A673 (cell line): ENCODE results near the gene ODF2L. TPM values are rescaled to one million over a fixed set of nuclear protein-coding genes. Genes with fewer than 3 reads are reported as not detected.

Experiments used
- BruUV-seq: library from RNA; stranded (reverse); fragments of 400-500 nt; replicated peaks from 2 replicates; lab custom pipeline; 2021; lab: Mats Ljungman, UMichigan
- CTCF ChIA-PET: fragments of 300-600 bp; sonication (Branson Sonifier 250); formaldehyde crosslinking; loops from one replicate; lab custom pipeline; 2022; ENCODE audit warnings: antibody characterized with exemption; lab: Charles Lee
- POLR2A ChIA-PET: fragments of 300-600 bp; sonication (Branson Sonifier 250); formaldehyde crosslinking; loops from one replicate; lab custom pipeline; 2022; ENCODE audit warnings: antibody characterized with exemption; ENCODE audit not compliant: low non-redundant PET; lab: Charles Lee
- DNase-seq: peaks from one replicate; pipeline ENCODE4 v3.0.0-alpha.2; 2015; ENCODE audit warnings: low spot score
- H3K27ac ChIP-seq: fragments of 200-600 bp; sonication (generic); 2 replicates; pipeline ENCODE4 v1.5.1; 2016; ENCODE audit warnings: mixed run types, low read depth, mild to moderate bottlenecking, mixed read lengths, antibody characterized with exemption, low read length; ENCODE audit not compliant: poor library complexity, severe bottlenecking
- H3K27me3 ChIP-seq: fragments of 200-600 bp; sonication (generic); replicated peaks from 2 replicates; pipeline ENCODE4 v1.6.1; 2017; ENCODE audit warnings: mixed run types, low read depth, mild to moderate bottlenecking, mixed read lengths, antibody characterized with exemption, low read length; ENCODE audit not compliant: insufficient read depth, poor library complexity
- H3K36me3 ChIP-seq: fragments of 200-600 bp; sonication (generic); 2 replicates; pipeline ENCODE4 v1.6.1; 2016; ENCODE audit warnings: mixed run types, mild to moderate bottlenecking, mixed read lengths, antibody characterized with exemption, low read length; ENCODE audit not compliant: insufficient read depth, poor library complexity, severe bottlenecking
- H3K4me1 ChIP-seq: fragments of 200-600 bp; sonication (generic); 2 replicates; pipeline ENCODE4 v1.6.1; 2017; ENCODE audit warnings: mixed run types, mild to moderate bottlenecking, mixed read lengths, antibody characterized with exemption, low read length; ENCODE audit not compliant: insufficient read depth, poor library complexity, severe bottlenecking
- H3K4me3 ChIP-seq: fragments of 200-600 bp; sonication (generic); 2 replicates; pipeline ENCODE4 v1.5.1; 2016; ENCODE audit warnings: low read depth, mixed run types, mild to moderate bottlenecking, mixed read lengths, low read length; ENCODE audit not compliant: poor library complexity, severe bottlenecking
- H3K9me3 ChIP-seq: fragments of 200-600 bp; sonication (generic); 2 replicates; pipeline ENCODE4 v1.6.1; 2016; ENCODE audit warnings: mixed run types, low read depth, mild to moderate bottlenecking, mixed read lengths, antibody characterized with exemption, low read length; ENCODE audit not compliant: poor library complexity, severe bottlenecking
- CTCF ChIP-seq: fragments of 300-800, 200-600 bp; sonication (generic); conservative IDR thresholded peaks from 2 replicates; pipeline ENCODE4 v1.5.1; 2017; ENCODE audit warnings: low read depth, mild to moderate bottlenecking, antibody characterized with exemption, low read length, moderate library complexity, mixed read lengths
- EZH2 ChIP-seq: fragments of 200-600 bp; sonication (generic); IDR thresholded peaks from 2 replicates; pipeline ENCODE4 v1.6.1; 2017; ENCODE audit warnings: borderline replicate concordance, low read depth, mild to moderate bottlenecking, mixed read lengths, antibody characterized with exemption, low read length; ENCODE audit not compliant: poor library complexity, severe bottlenecking
- intact Hi-C: fragments of 100-400 bp; cut with micrococcal nuclease; formaldehyde crosslinking; loops from one replicate; pipeline ENCODE4 v1.10.0; 2022; ENCODE audit not compliant: unreplicated experiment
- total RNA-seq: library from RNA; stranded (reverse); gene quantifications from 2 replicates; pipeline ENCODE4 v1.2.3, GENCODE V29; 2021

ODF2L gene
- total RNA-seq, 1 experiment from 2014 or later, result 38.9 TPM

- ChIA-PET POLR2A (no interaction called here), CTCF (no interaction called here)
- no peaks in the 10 kb centered on the region for H3K36me3 ChIP-seq
- no peaks in the 10 kb centered on the region for H3K27me3 ChIP-seq
- H3K4me3 ChIP-seq, result no peak overlapping the region
- no peak for DNase-seq
- TF ChIP-seq CTCF (no peak), EZH2 (no peak)
- intact Hi-C loops, result no loop called here
- no peaks in the 10 kb centered on the region for H3K9me3 ChIP-seq
- H3K27ac ChIP-seq, result no peak overlapping the region
- no TSS peak for BruUV-seq
- no peaks in the 10 kb centered on the region for H3K4me1 ChIP-seq
These were observed 14.8 kb upstream of the ODF2L start for GRCh38 chr1:86410879-86411278.

GRCh38 chr1:86409416-86410021, 13.4 kb upstream of the ODF2L start:
- CTCF ChIA-PET, result no interaction called here
- intact Hi-C loops, result loop anchor here (10.0 kb wide), 1 partner anchor 65 kb away; no protein-coding TSS in a partner anchor

GRCh38 chr1:86396498-86396890, 371 bp upstream of the ODF2L start:
- POLR2A ChIA-PET, result no interaction called here
- CTCF ChIA-PET, result no interaction called here
- no TSS peak for BruUV-seq

More at GRCh38 chr1:86409416-86410021, 13.4 kb upstream of the ODF2L start:
- Histone ChIP-seq H3K27me3 (no peaks in the 10 kb centered on the region), H3K27ac (no peak overlapping the region), H3K36me3 (no peaks in the 10 kb centered on the region), H3K9me3 (no peaks in the 10 kb centered on the region), H3K4me3 (no peak overlapping the region), H3K4me1 (no peaks in the 10 kb centered on the region)
- BruUV-seq, result no TSS peak
- TF ChIP-seq EZH2, result no peak
- no peak for TF ChIP-seq CTCF
- POLR2A ChIA-PET, result interaction anchor here (0.5 kb wide), 1 partner anchor 17 kb away, joined by 6 read pairs; no protein-coding TSS in a partner anchor
- DNase-seq, result peak; percentile 32

More at GRCh38 chr1:86396498-86396890, 371 bp upstream of the ODF2L start:
- TF ChIP-seq CTCF (no peak), EZH2 (no peak)
- peaks cover 9% of the 10 kb centered on the region for H3K4me1 ChIP-seq
- H3K36me3 ChIP-seq, result no peaks in the 10 kb centered on the region
- H3K27ac ChIP-seq, result peak overlapping the region; percentile 85
- peak overlapping the region; percentile 85 for H3K4me3 ChIP-seq
- intact Hi-C loops, result no loop called here
- no peaks in the 10 kb centered on the region for H3K27me3 ChIP-seq
- H3K9me3 ChIP-seq, result no peaks in the 10 kb centered on the region
- DNase-seq, result no peak
